ENCODE results near the gene ARSH. TPM values are rescaled to one million over a fixed set of nuclear protein-coding genes. Genes with fewer than 3 reads are reported as not detected.

The ARSH gene
- total and polyA plus RNA-seq, 2 of the 8 experiments (the other 6 are each of a cell fraction or from before 2014, with no cell fraction given), result not detected

GRCh38 chrX:2965965-2966364 lies 40.4 kb upstream of the ARSH start:
- no peak overlapping the region for H3K4me2 ChIP-seq (ENCODE audit: insufficient read depth in 1 of 2, low read depth in 2 of 2, low read length in 2 of 2)
- no peak overlapping the region for H4K8ac ChIP-seq (ENCODE audit: extremely low read depth, insufficient read depth, low read length)
- H3K27ac ChIP-seq (ENCODE audit: low read depth, low read length), result no peak overlapping the region
- no peak overlapping the region for H4K5ac ChIP-seq (ENCODE audit: insufficient read length, low read depth, low read length)
- FAIRE-seq (no peak), DNase-seq (ENCODE audit: low read depth in 1 of 2, low spot score in 2 of 2) (no peak)
- H3K79me1 ChIP-seq (ENCODE audit: low read depth, low read length), result no peaks in the 10 kb centered on the region
- H3K27me3 ChIP-seq (replicated peaks in 1 of 4; ENCODE audit: control insufficient read depth in 3 of 4, extremely low read depth in 1 of 4, insufficient read depth in 3 of 4, low read length in 3 of 4), result no peaks in the 10 kb centered on the region
- no peak overlapping the region for H3K9ac ChIP-seq (replicated peaks in 1 of 4; ENCODE audit: extremely low read depth in 1 of 4, low read depth in 3 of 4, low read length in 3 of 4)
- no peak overlapping the region for H2BK15ac ChIP-seq (ENCODE audit: low read length)
- H3K14ac ChIP-seq (ENCODE audit: insufficient read length), result no peak overlapping the region
- H2BK5ac ChIP-seq (ENCODE audit: low read depth, low read length), result no peak overlapping the region
- H3K18ac ChIP-seq (ENCODE audit: extremely low read depth, low read length), result no peak overlapping the region
- H4K91ac ChIP-seq (replicated peaks; ENCODE audit: insufficient read length, low read length), result no peak overlapping the region
- H3K9me3 ChIP-seq (ENCODE audit: insufficient read depth in 2 of 2, low read depth in 1 of 2, low read length in 1 of 2), result no peaks in the 10 kb centered on the region
- H3K4me3 ChIP-seq (ENCODE audit: extremely low read depth in 1 of 4, insufficient read depth in 2 of 4, low read depth in 3 of 4, low read length in 4 of 4), result no peak overlapping the region
- POLR2A ChIA-PET (ENCODE audit: partially characterized antibody), result no interaction called here
- 84% methylated on average over 5 of the region's 6 CpGs; no CpG with 5 or more reads in 1 of the 2 experiments for WGBS, 2 experiments (ENCODE audit: extremely low coverage in 1 of 2, insufficient coverage in 1 of 2, insufficient read length in 1 of 2, insufficient replicate concordance in 2 of 2, low coverage in 1 of 2, low lambda C conversion rate in 2 of 2, missing lambda C conversion rate in 1 of 2)
- H4K20me1 ChIP-seq (replicated peaks in 1 of 2; ENCODE audit: control insufficient read depth in 1 of 2, insufficient read depth in 2 of 2, low read length in 2 of 2), result no peaks in the 10 kb centered on the region
- TF ChIP-seq TAF7 (optimal IDR thresholded peaks at IDR 0.05; ENCODE audit: borderline replicate concordance, low read depth, low read length), result no peak
- no peak for TF ChIP-seq POLR2AphosphoS5 (IDR thresholded peaks at IDR 0.05; ENCODE audit: low read depth, low read length)
- TF ChIP-seq SIX5 (IDR thresholded peaks at IDR 0.05; ENCODE audit: low read depth, low read length), result no peak
- no peak for TF ChIP-seq CTBP2 (IDR thresholded peaks at IDR 0.05; ENCODE audit: borderline replicate concordance, insufficient read depth, insufficient read length, low read length)
- TF ChIP-seq TBP (IDR thresholded peaks at IDR 0.05; ENCODE audit: low read depth, low read length), result no peak
- no peak for TF ChIP-seq EGR1 (IDR thresholded peaks at IDR 0.05; ENCODE audit: borderline replicate concordance, low read depth, low read length)
- no peak for TF ChIP-seq CTCF (IDR thresholded peaks at IDR 0.05; ENCODE audit: control extremely low read depth in 1 of 3, insufficient read depth in 1 of 3, low read depth in 1 of 3, low read length in 3 of 3)
- no peak for TF ChIP-seq CBX8 (IDR thresholded peaks at IDR 0.05; ENCODE audit: borderline replicate concordance, low read depth, low read length)
- H3K79me2 ChIP-seq (ENCODE audit: control insufficient read depth in 1 of 2, insufficient read depth in 2 of 2, low read length in 2 of 2), result no peaks in the 10 kb centered on the region
- no peak overlapping the region for H2BK12ac ChIP-seq (ENCODE audit: low read depth, low read length)
- no peak overlapping the region for H2BK20ac ChIP-seq (ENCODE audit: low read length)
- CTCF ChIA-PET (ENCODE audit: partially characterized antibody), result no interaction called here
- no peak overlapping the region for H3K23ac ChIP-seq (ENCODE audit: insufficient read length)
- H3K23me2 ChIP-seq (ENCODE audit: low read depth, low read length), result no peaks in the 10 kb centered on the region
- no peaks in the 10 kb centered on the region for H3K36me3 ChIP-seq (ENCODE audit: control insufficient read depth in 2 of 4, insufficient read depth in 4 of 4, low read length in 3 of 4)
- H2BK120ac ChIP-seq (replicated peaks; ENCODE audit: low read depth, low read length), result no peak overlapping the region
- peaks cover 0 to 11% (median 2%) of the 10 kb centered on the region in 4 experiments; a peak in 4 of 7 replicates for H3K4me1 ChIP-seq (replicated peaks in 1 of 4; ENCODE audit: control insufficient read depth in 3 of 4, insufficient read depth in 4 of 4, low read length in 3 of 4)
- no peak overlapping the region for H3K4ac ChIP-seq (replicated peaks; ENCODE audit: insufficient read length, low read depth, low read length)
- no peak overlapping the region for H2AFZ ChIP-seq (ENCODE audit: low read length)
- H2AK5ac ChIP-seq (ENCODE audit: low read depth, low read length), result no peak overlapping the region
- H3K56ac ChIP-seq (replicated peaks; ENCODE audit: insufficient read length, low read depth, low read length), result no peak overlapping the region

All from H1 (cell line).